Measurements from ENCODE around the gene TTN.
"Not testable (repeated sequence)": the region's sequence is repeated elsewhere in the genome, so short reads cannot be mapped to it uniquely, and the experiment has no call there.

Gene TTN

GRCh38 chr2:178732913-178733312 lies 74.3 kb downstream of the TTN start:
- no peak for DNase-seq

- DNase-seq: no peak
Observed at GRCh38 chr2:178731300-178731699, 75.9 kb downstream of the TTN start.

GRCh38 chr2:178730049-178730448 lies 77.2 kb downstream of the TTN start:
- no peak for DNase-seq

GRCh38 chr2:178723786-178724346 lies 83.4 kb downstream of the TTN start:
- no peak for DNase-seq

DNA sequence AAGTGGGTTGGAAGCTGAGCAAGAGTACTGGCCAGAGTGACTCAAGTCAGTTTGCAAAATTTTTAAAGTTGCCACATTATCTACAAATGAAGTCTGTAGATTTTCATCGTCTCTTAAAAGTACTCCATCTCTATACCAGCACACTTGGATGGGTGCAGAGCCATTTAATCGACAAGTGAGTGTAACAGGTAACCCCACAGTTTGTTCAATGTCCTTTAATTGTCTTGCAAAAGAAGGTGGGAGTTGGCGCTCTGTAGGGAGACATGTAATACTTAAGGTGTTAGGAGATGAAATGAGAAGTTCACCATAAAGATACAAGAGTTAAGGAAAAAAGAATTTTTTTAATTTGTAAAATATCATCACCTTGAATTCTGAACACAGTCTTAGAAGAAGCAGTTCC lies 84.9 kb downstream of the TTN start:
- DNase-seq: no peak

- DNase-seq: no peak
Observed at GRCh38 chr2:178718988-178719387, 88.2 kb downstream of the TTN start.

DNA sequence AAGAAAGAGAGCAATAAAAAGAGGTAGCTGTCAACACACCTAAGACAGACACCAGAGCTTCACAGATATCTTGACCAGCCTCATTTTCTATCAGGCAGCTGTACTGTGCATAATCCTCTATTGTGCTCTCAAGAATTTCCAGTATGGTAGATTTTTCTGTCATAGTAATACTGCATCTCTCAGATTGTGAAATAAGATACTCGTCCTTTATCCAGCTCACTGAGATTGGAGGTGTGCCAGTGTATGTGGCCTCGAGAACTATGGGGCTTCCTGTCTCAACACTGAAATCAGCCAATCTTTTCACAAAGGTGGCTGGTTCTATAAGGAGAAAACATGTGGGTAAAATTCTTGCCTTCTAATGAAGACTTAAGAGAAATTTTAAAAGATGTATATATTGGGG lies 88.9 kb downstream of the TTN start:
- DNase-seq: no peak

DNA sequence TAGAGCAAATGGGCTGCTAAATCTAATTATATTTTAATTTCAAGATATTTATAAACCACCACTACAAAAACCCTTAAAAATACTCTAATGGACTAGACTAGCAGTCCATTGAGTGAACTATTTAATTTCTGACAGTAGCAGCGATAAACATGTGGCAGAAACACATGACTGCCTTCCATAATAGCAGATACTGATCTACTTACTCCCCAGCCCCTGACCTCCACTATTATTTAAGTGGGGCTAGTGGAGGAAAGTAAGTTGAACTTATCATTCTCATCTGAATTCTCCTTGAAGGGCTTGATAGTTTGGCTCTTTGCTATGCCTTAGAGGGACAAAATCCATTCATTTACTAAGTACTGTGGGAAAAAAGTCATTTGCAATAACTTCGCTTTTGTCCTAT lies 90.8 kb downstream of the TTN start:
- no peak for DNase-seq

GRCh38 chr2:178715366-178715765 lies 91.9 kb downstream of the TTN start:
- no peak for DNase-seq

GRCh38 chr2:178707476-178707875 lies 99.7 kb downstream of the TTN start:
- no peak for DNase-seq

GRCh38 chr2:178704876-178705275 lies 102.3 kb downstream of the TTN start:
- DNase-seq: no peak

DNA sequence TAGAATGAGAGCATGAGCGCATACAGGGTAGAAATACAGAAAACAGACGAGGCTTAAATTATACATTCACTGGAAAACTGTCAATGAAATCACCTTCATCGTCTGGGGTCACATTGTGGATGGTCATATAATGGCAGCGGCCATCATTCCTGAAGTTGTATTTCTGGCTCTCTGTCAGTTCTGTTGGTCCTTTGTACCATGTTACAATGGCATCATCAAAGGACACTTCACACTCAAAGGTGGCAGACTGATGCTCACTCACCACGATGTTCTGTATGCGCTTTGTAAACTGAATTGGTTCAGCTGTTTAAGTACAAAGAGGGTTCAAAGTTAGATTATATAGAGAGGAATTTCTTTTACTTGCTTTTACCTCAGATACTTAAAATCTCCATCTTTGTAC lies 104.9 kb downstream of the TTN start:
- no peak for DNase-seq

DNA sequence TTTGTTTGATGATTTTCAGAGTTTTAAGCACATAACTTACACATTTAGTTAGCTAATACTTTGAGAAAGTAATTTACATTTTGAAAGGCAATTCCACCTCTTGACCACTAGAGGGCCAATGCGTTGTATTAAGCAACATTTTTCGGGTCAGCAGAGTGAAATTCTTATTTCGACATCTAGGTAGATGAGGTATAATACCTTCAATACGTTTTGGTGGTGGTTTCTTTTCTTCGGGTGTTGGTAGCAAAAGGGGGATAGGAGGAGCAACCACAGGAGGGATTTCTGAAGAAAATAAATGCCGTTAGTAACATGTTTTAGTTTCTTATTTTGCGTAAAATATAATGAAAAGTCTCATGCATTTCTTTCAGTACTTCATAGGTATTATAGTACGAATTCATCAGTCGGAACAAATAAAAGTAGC lies 106.3 kb downstream of the TTN start:
- no peak for DNase-seq

DNA sequence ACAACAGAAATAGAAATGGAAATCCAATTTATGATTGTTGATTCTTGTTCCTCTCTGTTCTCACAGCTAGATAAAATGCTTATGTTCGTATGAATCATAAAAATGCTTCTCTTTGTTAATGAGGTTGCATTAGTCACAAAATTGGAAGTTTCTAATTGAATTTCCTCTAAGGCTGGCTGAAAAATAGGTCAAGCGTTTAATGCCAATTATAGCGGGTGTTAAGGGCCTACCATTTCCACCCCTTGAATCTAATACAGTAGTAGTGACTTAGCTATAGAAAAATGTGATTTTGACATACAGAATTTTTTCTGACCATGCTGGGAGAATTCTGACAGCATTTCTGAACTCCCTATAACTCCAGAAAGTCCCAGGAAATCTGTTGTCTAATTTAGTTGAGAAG lies 107.1 kb downstream of the TTN start:
- no peak for DNase-seq

GRCh38 chr2:178692845-178693244 lies 114.4 kb downstream of the TTN start:
- DNase-seq: no peak

DNA sequence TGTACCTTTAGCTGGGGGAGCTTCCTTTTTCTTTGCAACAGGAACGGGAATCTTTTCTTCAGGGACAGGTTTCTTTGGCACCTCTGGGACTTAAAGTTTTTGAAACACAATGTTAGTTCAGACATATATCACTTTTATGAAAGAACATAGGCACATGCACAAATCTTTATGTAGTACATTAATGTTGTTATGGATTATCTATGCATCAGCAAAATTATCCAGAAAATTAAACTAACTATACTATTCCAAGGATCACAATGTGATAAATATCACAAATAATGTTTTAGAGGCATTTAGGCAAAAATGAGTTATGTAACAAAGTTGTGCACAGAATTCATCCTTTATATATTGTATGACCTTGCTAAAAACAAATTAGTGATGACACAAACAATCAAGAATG lies 117.4 kb downstream of the TTN start:
- DNase-seq: no peak

GRCh38 chr2:178683877-178684276 lies 123.3 kb downstream of the TTN start:
- no peak for DNase-seq

DNA sequence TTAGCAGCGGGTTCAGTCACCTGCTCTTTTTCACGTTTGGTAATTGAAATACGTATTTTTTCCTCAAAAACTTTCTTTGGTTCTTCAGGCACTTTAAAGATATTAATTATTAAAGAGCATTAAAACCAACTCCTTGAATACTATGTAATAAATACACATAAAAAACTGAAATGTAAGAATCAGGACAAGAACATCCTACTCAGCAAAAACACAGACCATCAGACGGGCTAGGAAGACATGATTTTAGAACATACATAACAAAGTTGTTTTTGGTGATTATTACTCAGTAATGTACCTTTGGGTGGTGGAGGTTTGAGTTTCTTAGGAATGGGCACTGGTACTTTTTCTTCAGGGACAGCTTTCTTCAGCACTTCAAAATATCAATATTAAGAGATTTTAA lies 126.1 kb downstream of the TTN start:
- DNase-seq: no peak

- no peak for DNase-seq
Observed at GRCh38 chr2:178679891-178680290, 127.3 kb downstream of the TTN start.

- DNase-seq: no peak
Observed at GRCh38 chr2:178677599-178677998, 129.6 kb downstream of the TTN start.

GRCh38 chr2:178676046-178676445 lies 131.2 kb downstream of the TTN start:
- DNase-seq: no peak

DNA sequence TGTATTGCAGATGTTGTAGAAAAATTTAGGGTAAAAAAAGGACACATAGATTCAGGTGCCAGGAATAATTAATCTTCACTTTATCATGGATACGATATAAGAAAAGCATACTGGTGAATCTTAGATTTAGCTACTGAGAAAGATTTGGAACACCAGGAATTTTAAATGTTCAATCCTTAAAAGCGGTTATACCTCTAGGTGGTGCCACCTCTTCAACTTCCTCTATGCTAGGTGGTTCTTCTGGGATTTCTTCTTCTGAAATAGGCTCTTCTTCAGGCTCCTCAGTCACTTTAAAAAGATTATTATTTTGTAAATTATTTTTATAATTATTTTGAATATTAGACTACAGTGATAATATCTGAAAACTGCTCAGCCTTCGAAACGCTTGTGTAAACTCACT lies 133.1 kb downstream of the TTN start:
- no peak for DNase-seq

DNA sequence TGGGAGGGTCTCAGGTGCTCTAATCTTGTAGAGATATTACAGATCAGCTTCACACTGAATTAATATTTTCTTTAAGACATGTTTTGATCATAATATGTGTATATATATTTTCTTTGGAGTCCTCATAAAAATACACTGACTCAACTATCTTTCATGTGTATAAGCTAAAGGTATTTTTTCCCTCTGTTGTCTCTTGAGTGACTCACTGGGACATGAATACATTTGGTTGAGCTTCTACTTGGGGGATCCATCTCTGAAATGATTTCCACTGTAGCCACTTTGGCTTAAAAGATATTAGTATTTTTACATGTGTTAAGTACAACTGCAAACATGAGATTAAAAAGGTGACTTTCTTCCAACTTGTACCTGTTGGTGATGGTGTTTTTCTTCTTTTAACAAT lies 140.8 kb downstream of the TTN start:
- no peak for DNase-seq

GRCh38 chr2:178658480-178658879 lies 148.7 kb downstream of the TTN start:
- DNase-seq: not testable (repeated sequence)

- no peak for DNase-seq
Observed at GRCh38 chr2:178650554-178650953, 156.7 kb downstream of the TTN start.

DNA sequence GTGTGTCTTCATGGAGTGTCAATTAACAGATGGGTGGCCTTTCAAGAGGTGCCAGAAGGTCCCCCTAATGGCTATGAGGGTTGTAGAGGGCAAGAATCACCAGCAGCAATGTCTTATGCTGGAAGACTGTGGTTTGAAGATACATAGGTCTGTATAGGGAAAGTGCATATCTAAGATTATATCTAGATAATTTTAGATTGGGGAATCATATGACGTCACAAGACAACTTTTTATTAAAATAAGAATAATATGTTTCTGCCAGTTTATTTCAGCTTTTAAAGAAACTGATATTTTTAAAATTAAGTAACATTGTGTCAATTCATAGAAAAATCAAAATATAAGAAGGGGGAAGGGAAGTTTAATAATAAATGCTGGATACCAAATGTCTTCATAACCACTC lies 162.3 kb downstream of the TTN start:
- DNase-seq: no peak
